HEK293T (cell line): ENCODE results near the gene MYO1B.

Experiments used
- BHLHE40 ChIP-seq: fragments of 450-650 bp; IDR thresholded peaks from 2 replicates; pipeline ENCODE4 v1.6.1; 2016; ENCODE audit warnings: mild to moderate bottlenecking, moderate library complexity, borderline replicate concordance
- ELF4 ChIP-seq: fragments of 450-650 bp; IDR thresholded peaks from 2 replicates; pipeline ENCODE4 v1.6.1; 2017; ENCODE audit warnings: antibody characterized with exemption
- FOXA1 ChIP-seq: fragments of 450-650 bp; IDR thresholded peaks from 2 replicates; pipeline ENCODE4 v1.6.1; 2016; ENCODE audit warnings: mild to moderate bottlenecking
- FOXM1 ChIP-seq: fragments of 450-650 bp; IDR thresholded peaks from 2 replicates; pipeline ENCODE4 v1.6.1; 2017; ENCODE audit warnings: mild to moderate bottlenecking, borderline replicate concordance
- SP1 ChIP-seq: fragments of 450-650 bp; IDR thresholded peaks from 2 replicates; pipeline ENCODE4 v1.6.1; 2017
- SUZ12 ChIP-seq: fragments of 450-650 bp; IDR thresholded peaks from 2 replicates; pipeline ENCODE4 v1.6.1; 2016; ENCODE audit warnings: mild to moderate bottlenecking
- ZNF384 ChIP-seq: fragments of 450-650 bp; IDR thresholded peaks from 2 replicates; pipeline ENCODE4 v1.6.1; 2016

GRCh38 chr2:191335875-191336464 is 90.8 kb downstream of the MYO1B start:
- no peak for TF ChIP-seq ELF4
- TF ChIP-seq BHLHE40 = no peak
- no peak for TF ChIP-seq SP1
- no peak for TF ChIP-seq ZNF384
- TF ChIP-seq SUZ12 = no peak
- TF ChIP-seq FOXA1 = no peak
- TF ChIP-seq FOXM1 = no peak
